ENCODE data around the gene RHOB. TPM values are rescaled to one million over a fixed set of nuclear protein-coding genes. Genes with fewer than 3 reads are reported as not detected.

The RHOB gene
- polyA plus RNA-seq, 1 donor from 2014 or later: 205 TPM

- H3K4me2 ChIP-seq (ENCODE audit: low read length): no peak overlapping the region
- H3K27me3 ChIP-seq (ENCODE audit: insufficient read depth, low read depth, low read length): no peaks in the 10 kb centered on the region
- H3K27ac ChIP-seq (ENCODE audit: low read length): peak overlapping the region; percentile 8
- H3F3A ChIP-seq (ENCODE audit: insufficient read depth, low read length, poor library complexity, severe bottlenecking): no peaks in the 10 kb centered on the region
- no peaks in the 10 kb centered on the region for H3K9me3 ChIP-seq (ENCODE audit: low read length)
- H4K20me1 ChIP-seq (ENCODE audit: insufficient read depth): no peaks in the 10 kb centered on the region
- H3K9ac ChIP-seq (ENCODE audit: low read length): no peak overlapping the region
- H2AFZ ChIP-seq (ENCODE audit: low read depth, low read length): no peak overlapping the region
- no peak overlapping the region for H3K4me3 ChIP-seq (ENCODE audit: low read length)
- H3K36me3 ChIP-seq (ENCODE audit: insufficient read depth, low read length): no peaks in the 10 kb centered on the region
- no peaks in the 10 kb centered on the region for H3K9me2 ChIP-seq (ENCODE audit: insufficient read depth, low read length)
- no peaks in the 10 kb centered on the region for H3K79me2 ChIP-seq (replicated peaks; ENCODE audit: insufficient read depth, low read length)
- no peak for TF ChIP-seq REST (IDR thresholded peaks at IDR 0.05; ENCODE audit: borderline replicate concordance)
- TF ChIP-seq CTCF (IDR thresholded peaks at IDR 0.05; ENCODE audit: poor library complexity, severe bottlenecking): no peak
- TF ChIP-seq MXI1 (conservative IDR thresholded peaks at IDR 0.05; ENCODE audit: poor library complexity, severe bottlenecking): no peak
- TF ChIP-seq RAD21 (conservative IDR thresholded peaks at IDR 0.05): no peak
These were observed 50.1 kb downstream of the RHOB start for GRCh38 chr2:20496942-20497341.

Small RNAs within 50 kb of the gene (small RNA-seq; reads per million reads assigned to genes)
- gene RF00019 (0 to 1.2 (median 0) reads per million in 3 experiments), gene RNA5SP86 (0 reads per million in 3 experiments)

Other genes starting within 250 kb of the RHOB start
- gene SDC1, start 221.9 kb upstream of the RHOB start, polyA plus RNA-seq: 14.9 and 16.6 TPM in 2 replicates
- gene PUM2, start 96.2 kb upstream of the RHOB start, polyA plus RNA-seq: 36.1 and 37.0 TPM in 2 replicates
- gene HS1BP3, start 204.0 kb downstream of the RHOB start, polyA plus RNA-seq: 8.9 and 12.1 TPM in 2 replicates
- 0.38 and 0.62 TPM in 2 replicates for gene GDF7, start 220.1 kb downstream of the RHOB start, polyA plus RNA-seq